HEK293 (cell line): ENCODE data around the gene ALB.
"Not testable (repeated sequence)": the region's sequence is repeated elsewhere in the genome, so short reads cannot be mapped to it uniquely, and the experiment has no call there.

Source experiments
- CTCF ChIA-PET: fragments of 350-600 bp; formaldehyde crosslinking; extraction: SDS; loops from one replicate; lab custom pipeline; 2021; ENCODE audit warnings: antibody characterized with exemption; lab: Yijun Ruan, JAX
- POLR2A ChIA-PET: fragments of 300-600 bp; formaldehyde crosslinking; extraction: SDS; loops from one replicate; lab custom pipeline; 2020; ENCODE audit warnings: antibody characterized with exemption, inconsistent platforms; lab: Yijun Ruan, JAX
- H3K27ac ChIP-seq: fragments of 200-500 bp; sonication (Bioruptor generic); 2 replicates; pipeline ENCODE4 v1.5.1; 2014; ENCODE audit warnings: low read depth, low read length, control low read depth, inconsistent platforms; ENCODE audit errors: extremely low read depth
- H3K36me3 ChIP-seq, 2 experiments: fragments of 200-500 bp in 1 of 2; sonication (Bioruptor generic) in 1 of 2; 1 replicate in 1 of 2; 2 replicates in 1 of 2; pipeline ENCODE4 v1.5.1; 2014 to 2017; ENCODE audit warnings: inconsistent platforms in 2 of 2, low read length in 2 of 2; ENCODE audit not compliant: control insufficient read depth in 2 of 2, insufficient read depth in 1 of 2
- H3K4me1 ChIP-seq: fragments of 200-500 bp; sonication (Bioruptor generic); 2 replicates; pipeline ENCODE4 v1.5.1; 2014; ENCODE audit warnings: mild to moderate bottlenecking, low read length, inconsistent platforms; ENCODE audit not compliant: control insufficient read depth, insufficient read depth
- H3K4me3 ChIP-seq: 2 replicates; pipeline ENCODE4 v1.5.1; 2011; ENCODE audit warnings: low read depth, mild to moderate bottlenecking, control low read depth, low read length, moderate library complexity
- H3K9me3 ChIP-seq: fragments of 200-500 bp; sonication (Bioruptor generic); 2 replicates; pipeline ENCODE4 v1.5.1; 2014; ENCODE audit warnings: low read depth, low read length, inconsistent platforms; ENCODE audit not compliant: control insufficient read depth, insufficient read depth
- GLIS1 ChIP-seq: fragments of 450-650 bp; formaldehyde crosslinking; IDR thresholded peaks from 2 replicates; pipeline ENCODE4 v1.5.1; 2016; ENCODE audit warnings: missing biosample characterization, missing genetic modification characterization
- HOXA7 ChIP-seq: sonication (generic); formaldehyde crosslinking; IDR thresholded peaks from 2 replicates; pipeline ENCODE4 v1.8.1; 2022; ENCODE audit warnings: missing genetic modification reagents, borderline replicate concordance
- MZF1 ChIP-seq: fragments of 450-650 bp; formaldehyde crosslinking; IDR thresholded peaks from 2 replicates; pipeline ENCODE4 v1.5.1; 2017; ENCODE audit warnings: missing biosample characterization, missing genetic modification characterization, borderline replicate concordance
- ZBTB21 ChIP-seq: fragments of 450-650 bp; formaldehyde crosslinking; IDR thresholded peaks from 2 replicates; pipeline ENCODE4 v1.5.1; 2017; ENCODE audit warnings: missing biosample characterization, missing genetic modification characterization
- ZFP41 ChIP-seq: fragments of 450-650 bp; formaldehyde crosslinking; IDR thresholded peaks from 2 replicates; pipeline ENCODE4 v1.5.1; 2016; ENCODE audit warnings: missing biosample characterization, missing genetic modification characterization, borderline replicate concordance
- ZNF155 ChIP-seq: fragments of 450-650 bp; formaldehyde crosslinking; IDR thresholded peaks from 2 replicates; pipeline ENCODE4 v1.5.1; 2016; ENCODE audit warnings: missing biosample characterization, missing genetic modification characterization
- ZNF175 ChIP-seq: fragments of 450-650 bp; formaldehyde crosslinking; IDR thresholded peaks from 2 replicates; pipeline ENCODE4 v1.5.1; 2016; ENCODE audit warnings: missing biosample characterization, missing genetic modification characterization
- ZNF2 ChIP-seq: fragments of 450-650 bp; formaldehyde crosslinking; IDR thresholded peaks from 2 replicates; pipeline ENCODE4 v1.5.1; 2016; ENCODE audit warnings: missing biosample characterization, missing genetic modification characterization
- ZNF211 ChIP-seq: fragments of 450-650 bp; formaldehyde crosslinking; IDR thresholded peaks from 2 replicates; pipeline ENCODE4 v1.5.1; 2016; ENCODE audit warnings: low read depth, missing biosample characterization, missing genetic modification characterization
- ZNF404 ChIP-seq: fragments of 450-650 bp; formaldehyde crosslinking; IDR thresholded peaks from 2 replicates; pipeline ENCODE4 v1.5.1; 2017; ENCODE audit warnings: missing biosample characterization, missing genetic modification characterization
- ZNF426 ChIP-seq: fragments of 450-650 bp; formaldehyde crosslinking; IDR thresholded peaks from 2 replicates; pipeline ENCODE4 v1.5.1; 2017; ENCODE audit warnings: missing biosample characterization, missing genetic modification characterization, mild to moderate bottlenecking, inconsistent platforms, moderate library complexity
- ZNF555 ChIP-seq: fragments of 450-650 bp; formaldehyde crosslinking; conservative IDR thresholded peaks from 2 replicates; pipeline ENCODE4 v1.5.1; 2017; ENCODE audit warnings: missing biosample characterization, mild to moderate bottlenecking, missing genetic modification characterization, inconsistent platforms
- ZNF654 ChIP-seq: fragments of 450-650 bp; formaldehyde crosslinking; IDR thresholded peaks from 2 replicates; pipeline ENCODE4 v1.5.1; 2016; ENCODE audit warnings: low read depth, missing biosample characterization, missing genetic modification characterization
- ZNF658 ChIP-seq: fragments of 450-650 bp; formaldehyde crosslinking; IDR thresholded peaks from 2 replicates; pipeline ENCODE4; 2016; ENCODE audit warnings: missing biosample characterization, missing genetic modification characterization
- TF ChIP-seq, protein P1 (sequence below): fragments of 450-650 bp; IDR thresholded peaks from 2 replicates; pipeline ENCODE4 v1.5.1; 2018; ENCODE audit warnings: missing biosample characterization, mild to moderate bottlenecking, missing genetic modification characterization
- TF ChIP-seq, protein P2 (sequence below): fragments of 450-650 bp; IDR thresholded peaks from 2 replicates; pipeline ENCODE4 v1.5.1; 2018; ENCODE audit warnings: missing biosample characterization, missing genetic modification characterization
- TF ChIP-seq, protein P3 (sequence below): fragments of 450-650 bp; formaldehyde crosslinking; IDR thresholded peaks from 2 replicates; pipeline ENCODE4 v1.5.1; 2016; ENCODE audit warnings: missing biosample characterization, missing genetic modification characterization
- TF ChIP-seq, protein P4 (sequence below): fragments of 450-650 bp; formaldehyde crosslinking; IDR thresholded peaks from 2 replicates; pipeline ENCODE4 v1.5.1; 2017; ENCODE audit warnings: missing biosample characterization, missing genetic modification characterization
- TF ChIP-seq, protein P5 (sequence below): fragments of 450-650 bp; formaldehyde crosslinking; IDR thresholded peaks from 2 replicates; pipeline ENCODE4 v1.5.1; 2017; ENCODE audit warnings: missing biosample characterization, missing genetic modification characterization

Gene ALB

DNA sequence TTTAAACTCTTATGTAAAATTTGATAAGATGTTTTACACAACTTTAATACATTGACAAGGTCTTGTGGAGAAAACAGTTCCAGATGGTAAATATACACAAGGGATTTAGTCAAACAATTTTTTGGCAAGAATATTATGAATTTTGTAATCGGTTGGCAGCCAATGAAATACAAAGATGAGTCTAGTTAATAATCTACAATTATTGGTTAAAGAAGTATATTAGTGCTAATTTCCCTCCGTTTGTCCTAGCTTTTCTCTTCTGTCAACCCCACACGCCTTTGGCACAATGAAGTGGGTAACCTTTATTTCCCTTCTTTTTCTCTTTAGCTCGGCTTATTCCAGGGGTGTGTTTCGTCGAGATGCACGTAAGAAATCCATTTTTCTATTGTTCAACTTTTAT, at the start of gene ALB:
Gene ALB (plus strand): TSS at position 246 of the 400 bp plus-strand sequence. CDS start 41 bp downstream, at position 287.
- no peaks in the 10 kb centered on the region for H3K36me3 ChIP-seq
- TF ChIP-seq, protein P1, sequence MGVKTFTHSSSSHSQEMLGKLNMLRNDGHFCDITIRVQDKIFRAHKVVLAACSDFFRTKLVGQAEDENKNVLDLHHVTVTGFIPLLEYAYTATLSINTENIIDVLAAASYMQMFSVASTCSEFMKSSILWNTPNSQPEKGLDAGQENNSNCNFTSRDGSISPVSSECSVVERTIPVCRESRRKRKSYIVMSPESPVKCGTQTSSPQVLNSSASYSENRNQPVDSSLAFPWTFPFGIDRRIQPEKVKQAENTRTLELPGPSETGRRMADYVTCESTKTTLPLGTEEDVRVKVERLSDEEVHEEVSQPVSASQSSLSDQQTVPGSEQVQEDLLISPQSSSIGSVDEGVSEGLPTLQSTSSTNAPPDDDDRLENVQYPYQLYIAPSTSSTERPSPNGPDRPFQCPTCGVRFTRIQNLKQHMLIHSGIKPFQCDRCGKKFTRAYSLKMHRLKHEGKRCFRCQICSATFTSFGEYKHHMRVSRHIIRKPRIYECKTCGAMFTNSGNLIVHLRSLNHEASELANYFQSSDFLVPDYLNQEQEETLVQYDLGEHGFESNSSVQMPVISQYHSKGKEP: no peak
- TF ChIP-seq ZNF2 (tag by site-specific recombination) (no peak), ZNF654 (tag by site-specific recombination) (no peak), ZNF155 (no peak), ZNF404 (tag by site-specific recombination) (no peak)
- TF ChIP-seq, all 188 proteins: peak for 0
- no peaks in the 10 kb centered on the region for H3K9me3 ChIP-seq
- H3K4me1 ChIP-seq: no peaks in the 10 kb centered on the region
- POLR2A ChIA-PET: no interaction called here
- CTCF ChIA-PET: no interaction called here
- H3K27ac ChIP-seq: no peak within 1 kb of the TSS
- H3K4me3 ChIP-seq: no peak within 1 kb of the TSS

DNA sequence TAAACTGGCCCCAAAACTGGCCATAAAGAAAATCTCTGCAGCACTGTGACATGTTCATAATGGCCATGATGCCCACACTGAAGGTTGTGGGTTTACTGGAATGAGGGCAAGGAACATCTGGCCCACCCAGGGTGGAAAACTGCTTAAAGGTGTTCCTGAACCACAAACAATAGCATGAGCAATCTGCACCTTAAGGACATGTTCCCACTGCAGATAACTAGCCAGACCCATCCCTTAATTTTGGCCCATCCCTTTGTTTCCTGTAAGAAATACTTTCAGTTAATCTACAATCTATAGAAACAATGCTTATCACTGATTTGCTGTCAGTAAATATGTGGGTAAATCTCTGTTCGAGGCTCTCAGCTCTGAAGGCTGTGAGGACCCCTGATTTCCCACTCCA, 46.9 kb upstream of the ALB start:
- CTCF ChIA-PET, H3K27ac ChIP-seq, H3K4me3 ChIP-seq, H3K36me3 ChIP-seq, POLR2A ChIA-PET, H3K4me1 ChIP-seq, H3K9me3 ChIP-seq: not testable (repeated sequence)

DNA sequence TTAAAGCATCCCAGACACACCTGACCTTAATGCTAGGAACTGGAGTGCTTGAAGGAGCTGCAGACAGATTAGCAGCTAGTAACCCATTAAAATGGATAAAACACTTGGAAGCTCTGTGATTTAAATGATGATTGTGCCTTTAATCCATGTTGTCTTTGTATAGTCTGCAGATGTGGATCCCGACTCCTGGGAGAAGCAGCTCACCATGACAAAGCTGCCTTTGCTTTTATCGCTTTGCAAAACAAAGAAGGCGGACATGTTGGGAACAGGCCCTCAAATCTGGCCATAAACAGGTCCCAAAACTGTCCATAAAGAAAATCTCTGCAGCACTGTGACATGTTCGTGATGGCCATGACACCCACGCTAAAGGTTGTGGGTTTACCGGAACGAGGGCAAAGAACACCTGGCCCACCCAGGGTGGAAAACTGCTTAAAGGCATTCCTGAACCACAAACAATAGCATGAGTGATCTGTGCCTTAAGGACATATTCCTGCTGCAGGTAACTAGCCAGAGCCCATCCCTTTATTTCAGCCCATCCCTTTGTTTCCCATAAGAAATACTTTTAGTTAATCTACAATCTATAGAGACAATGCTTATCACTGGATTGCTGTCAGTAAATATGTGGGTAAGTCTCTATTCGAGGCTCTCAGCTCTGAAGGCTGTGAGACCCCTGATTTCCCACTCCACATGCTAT, 34.4 kb upstream of the ALB start:
- H3K4me1 ChIP-seq, H3K4me3 ChIP-seq, H3K27ac ChIP-seq, POLR2A ChIA-PET, H3K9me3 ChIP-seq, CTCF ChIA-PET, H3K36me3 ChIP-seq: not testable (repeated sequence)

DNA sequence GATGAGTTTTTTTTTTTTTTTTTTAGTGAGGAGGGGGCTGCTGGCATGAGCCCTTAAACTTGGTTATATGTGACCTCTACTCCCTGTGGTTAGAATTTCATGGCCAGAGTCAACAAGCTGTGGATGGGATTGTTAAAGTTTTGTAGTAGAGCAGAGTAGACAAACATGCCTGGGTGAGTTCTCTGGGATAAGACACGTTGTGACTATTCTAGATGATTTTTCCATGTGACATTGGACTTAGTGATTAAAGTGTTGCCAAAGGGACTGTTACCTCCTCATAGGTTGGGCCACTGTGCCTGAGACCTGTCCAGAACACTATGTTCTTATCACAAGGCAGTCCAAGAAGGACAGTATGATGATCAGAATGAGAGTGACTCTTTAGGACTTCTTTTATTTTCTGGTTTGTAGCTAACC, 28.8 kb upstream of the ALB start:
- POLR2A ChIA-PET: no interaction called here
- TF ChIP-seq ZNF211 (tag by site-specific recombination) (no peak), GLIS1 (tag by site-specific recombination) (no peak), HOXA7 (CRISPR knock-in tag) (no peak), ZBTB21 (tag by site-specific recombination) (no peak), ZNF658 (no peak), ZNF426 (tag by site-specific recombination) (no peak), MZF1 (tag by site-specific recombination) (no peak), ZFP41 (tag by site-specific recombination) (no peak), ZNF555 (no peak), ZNF175 (tag by site-specific recombination) (no peak)
- TF ChIP-seq, protein P2, sequence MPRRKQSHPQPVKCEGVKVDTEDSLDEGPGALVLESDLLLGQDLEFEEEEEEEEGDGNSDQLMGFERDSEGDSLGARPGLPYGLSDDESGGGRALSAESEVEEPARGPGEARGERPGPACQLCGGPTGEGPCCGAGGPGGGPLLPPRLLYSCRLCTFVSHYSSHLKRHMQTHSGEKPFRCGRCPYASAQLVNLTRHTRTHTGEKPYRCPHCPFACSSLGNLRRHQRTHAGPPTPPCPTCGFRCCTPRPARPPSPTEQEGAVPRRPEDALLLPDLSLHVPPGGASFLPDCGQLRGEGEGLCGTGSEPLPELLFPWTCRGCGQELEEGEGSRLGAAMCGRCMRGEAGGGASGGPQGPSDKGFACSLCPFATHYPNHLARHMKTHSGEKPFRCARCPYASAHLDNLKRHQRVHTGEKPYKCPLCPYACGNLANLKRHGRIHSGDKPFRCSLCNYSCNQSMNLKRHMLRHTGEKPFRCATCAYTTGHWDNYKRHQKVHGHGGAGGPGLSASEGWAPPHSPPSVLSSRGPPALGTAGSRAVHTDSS (tag by site-specific recombination): no peak
- TF ChIP-seq, protein P3, sequence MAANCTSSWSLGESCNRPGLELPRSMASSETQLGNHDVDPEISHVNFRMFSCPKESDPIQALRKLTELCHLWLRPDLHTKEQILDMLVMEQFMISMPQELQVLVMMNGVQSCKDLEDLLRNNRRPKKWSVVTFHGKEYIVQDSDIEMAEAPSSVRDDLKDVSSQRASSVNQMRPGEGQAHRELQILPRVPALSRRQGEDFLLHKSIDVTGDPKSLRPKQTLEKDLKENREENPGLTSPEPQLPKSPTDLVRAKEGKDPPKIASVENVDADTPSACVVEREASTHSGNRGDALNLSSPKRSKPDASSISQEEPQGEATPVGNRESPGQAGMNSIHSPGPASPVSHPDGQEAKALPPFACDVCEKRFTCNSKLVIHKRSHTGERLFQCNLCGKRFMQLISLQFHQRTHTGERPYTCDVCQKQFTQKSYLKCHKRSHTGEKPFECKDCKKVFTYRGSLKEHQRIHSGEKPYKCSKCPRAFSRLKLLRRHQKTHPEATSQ: no peak
- TF ChIP-seq, protein P4, sequence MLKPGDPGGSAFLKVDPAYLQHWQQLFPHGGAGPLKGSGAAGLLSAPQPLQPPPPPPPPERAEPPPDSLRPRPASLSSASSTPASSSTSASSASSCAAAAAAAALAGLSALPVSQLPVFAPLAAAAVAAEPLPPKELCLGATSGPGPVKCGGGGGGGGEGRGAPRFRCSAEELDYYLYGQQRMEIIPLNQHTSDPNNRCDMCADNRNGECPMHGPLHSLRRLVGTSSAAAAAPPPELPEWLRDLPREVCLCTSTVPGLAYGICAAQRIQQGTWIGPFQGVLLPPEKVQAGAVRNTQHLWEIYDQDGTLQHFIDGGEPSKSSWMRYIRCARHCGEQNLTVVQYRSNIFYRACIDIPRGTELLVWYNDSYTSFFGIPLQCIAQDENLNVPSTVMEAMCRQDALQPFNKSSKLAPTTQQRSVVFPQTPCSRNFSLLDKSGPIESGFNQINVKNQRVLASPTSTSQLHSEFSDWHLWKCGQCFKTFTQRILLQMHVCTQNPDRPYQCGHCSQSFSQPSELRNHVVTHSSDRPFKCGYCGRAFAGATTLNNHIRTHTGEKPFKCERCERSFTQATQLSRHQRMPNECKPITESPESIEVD (tag by site-specific recombination): no peak
- TF ChIP-seq, protein P5, sequence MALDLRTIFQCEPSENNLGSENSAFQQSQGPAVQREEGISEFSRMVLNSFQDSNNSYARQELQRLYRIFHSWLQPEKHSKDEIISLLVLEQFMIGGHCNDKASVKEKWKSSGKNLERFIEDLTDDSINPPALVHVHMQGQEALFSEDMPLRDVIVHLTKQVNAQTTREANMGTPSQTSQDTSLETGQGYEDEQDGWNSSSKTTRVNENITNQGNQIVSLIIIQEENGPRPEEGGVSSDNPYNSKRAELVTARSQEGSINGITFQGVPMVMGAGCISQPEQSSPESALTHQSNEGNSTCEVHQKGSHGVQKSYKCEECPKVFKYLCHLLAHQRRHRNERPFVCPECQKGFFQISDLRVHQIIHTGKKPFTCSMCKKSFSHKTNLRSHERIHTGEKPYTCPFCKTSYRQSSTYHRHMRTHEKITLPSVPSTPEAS (tag by site-specific recombination): no peak

More for the DNA sequence above, 28.8 kb upstream of the ALB start:
- Histone ChIP-seq H3K27ac (no peak overlapping the region), H3K36me3 (no peaks in the 10 kb centered on the region), H3K4me3 (no peak overlapping the region), H3K9me3 (no peaks in the 10 kb centered on the region), H3K4me1 (no peaks in the 10 kb centered on the region)
- CTCF ChIA-PET: no interaction called here
